GM18868 (cell line): Measurements from ENCODE around the gene TMPRSS13.
"Not testable (repeated sequence)": the region's sequence is repeated elsewhere in the genome, so short reads cannot be mapped to it uniquely, and the experiment has no call there.

ENCODE experiments used
- ATAC-seq: cut with Tn5 transposase; IDR thresholded peaks from one replicate; pipeline ENCODE4 v1.9.1; 2021; ENCODE audit warnings: mild to moderate bottlenecking, moderate library complexity; ENCODE audit not compliant: unreplicated experiment

Gene TMPRSS13

GRCh38 chr11:117950993-117951961, 22.1 kb upstream of the TMPRSS13 start:
- ATAC-seq: peak; percentile 49

GRCh38 chr11:117950301-117950700, 21.1 kb upstream of the TMPRSS13 start:
- ATAC-seq: no peak

- ATAC-seq: no peak
Measured at GRCh38 chr11:117949062-117949461, 19.9 kb upstream of the TMPRSS13 start.

- not testable (repeated sequence) for ATAC-seq
Measured at GRCh38 chr11:117948466-117948865, 19.3 kb upstream of the TMPRSS13 start.

- not testable (repeated sequence) for ATAC-seq
Measured at GRCh38 chr11:117947751-117948150, 18.5 kb upstream of the TMPRSS13 start.

- no peak for ATAC-seq
Measured at GRCh38 chr11:117946842-117947526, 17.8 kb upstream of the TMPRSS13 start.

GRCh38 chr11:117946156-117946841, 17.1 kb upstream of the TMPRSS13 start:
- no peak for ATAC-seq

- no peak for ATAC-seq
Measured at GRCh38 chr11:117945047-117945810, 16.0 kb upstream of the TMPRSS13 start.

GRCh38 chr11:117944554-117944953, 15.4 kb upstream of the TMPRSS13 start:
- no peak for ATAC-seq

- ATAC-seq: no peak
Measured at GRCh38 chr11:117941976-117942654, 12.9 kb upstream of the TMPRSS13 start.

- ATAC-seq: no peak
Measured at GRCh38 chr11:117941163-117941707, 12.0 kb upstream of the TMPRSS13 start.

GRCh38 chr11:117940736-117941135, 11.5 kb upstream of the TMPRSS13 start:
- no peak for ATAC-seq

GRCh38 chr11:117936973-117937372, 7.8 kb upstream of the TMPRSS13 start:
- ATAC-seq: no peak

GRCh38 chr11:117934526-117935307, 5.5 kb upstream of the TMPRSS13 start:
- ATAC-seq: no peak

- no peak for ATAC-seq
Measured at GRCh38 chr11:117933930-117934329, 4.7 kb upstream of the TMPRSS13 start.

GRCh38 chr11:117933475-117933874, 4.3 kb upstream of the TMPRSS13 start:
- ATAC-seq: no peak

GRCh38 chr11:117932947-117933346, 3.7 kb upstream of the TMPRSS13 start:
- no peak for ATAC-seq

- no peak for ATAC-seq
Measured at GRCh38 chr11:117932426-117932825, 3.2 kb upstream of the TMPRSS13 start.

- peak; percentile 69 for ATAC-seq
Measured at GRCh38 chr11:117931971-117932370, 2.8 kb upstream of the TMPRSS13 start.
